ENCODE results near the gene GMDS.

DNA sequence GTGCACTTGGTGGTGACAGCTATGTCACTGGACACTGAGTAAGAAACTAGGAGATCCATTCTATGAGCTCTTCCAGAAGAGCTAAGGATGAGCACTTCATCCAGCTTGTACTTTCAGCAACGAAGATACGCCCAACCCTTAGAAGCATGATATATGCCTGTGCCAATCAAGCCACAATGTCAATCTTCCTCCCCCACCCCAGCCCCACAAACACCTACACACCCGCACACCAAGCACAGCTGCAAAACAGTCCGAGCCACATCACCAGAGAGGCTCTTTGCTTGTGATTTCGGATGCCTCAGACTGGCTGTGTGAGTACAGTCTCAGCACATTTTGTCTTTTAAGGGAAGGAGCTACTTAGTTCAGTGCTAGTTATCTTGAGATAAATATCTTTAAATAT is 375.2 kb downstream of the GMDS start:
- no peak for TF ChIP-seq POLR2A (IDR thresholded peaks at IDR 0.05)
- TF ChIP-seq, protein P1, sequence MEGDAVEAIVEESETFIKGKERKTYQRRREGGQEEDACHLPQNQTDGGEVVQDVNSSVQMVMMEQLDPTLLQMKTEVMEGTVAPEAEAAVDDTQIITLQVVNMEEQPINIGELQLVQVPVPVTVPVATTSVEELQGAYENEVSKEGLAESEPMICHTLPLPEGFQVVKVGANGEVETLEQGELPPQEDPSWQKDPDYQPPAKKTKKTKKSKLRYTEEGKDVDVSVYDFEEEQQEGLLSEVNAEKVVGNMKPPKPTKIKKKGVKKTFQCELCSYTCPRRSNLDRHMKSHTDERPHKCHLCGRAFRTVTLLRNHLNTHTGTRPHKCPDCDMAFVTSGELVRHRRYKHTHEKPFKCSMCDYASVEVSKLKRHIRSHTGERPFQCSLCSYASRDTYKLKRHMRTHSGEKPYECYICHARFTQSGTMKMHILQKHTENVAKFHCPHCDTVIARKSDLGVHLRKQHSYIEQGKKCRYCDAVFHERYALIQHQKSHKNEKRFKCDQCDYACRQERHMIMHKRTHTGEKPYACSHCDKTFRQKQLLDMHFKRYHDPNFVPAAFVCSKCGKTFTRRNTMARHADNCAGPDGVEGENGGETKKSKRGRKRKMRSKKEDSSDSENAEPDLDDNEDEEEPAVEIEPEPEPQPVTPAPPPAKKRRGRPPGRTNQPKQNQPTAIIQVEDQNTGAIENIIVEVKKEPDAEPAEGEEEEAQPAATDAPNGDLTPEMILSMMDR (IDR thresholded peaks at IDR 0.05) = no peak

Measured in Peyer's patch (tissue), 4 donors.